HG02884 (cell line): Measurements from ENCODE around the gene DEXI.
A peak's percentile ranks its signal among the peaks of the same experiment; 100 is the strongest.
"Not testable (repeated sequence)": the region's sequence is repeated elsewhere in the genome, so short reads cannot be mapped to it uniquely, and the experiment has no call there.

ENCODE experiments used
- ATAC-seq: cut with Tn5 transposase; IDR thresholded peaks from one replicate; pipeline ENCODE4 v1.9.1; 2021; ENCODE audit warnings: mild to moderate bottlenecking, moderate library complexity; ENCODE audit not compliant: unreplicated experiment

Gene DEXI

DNA sequence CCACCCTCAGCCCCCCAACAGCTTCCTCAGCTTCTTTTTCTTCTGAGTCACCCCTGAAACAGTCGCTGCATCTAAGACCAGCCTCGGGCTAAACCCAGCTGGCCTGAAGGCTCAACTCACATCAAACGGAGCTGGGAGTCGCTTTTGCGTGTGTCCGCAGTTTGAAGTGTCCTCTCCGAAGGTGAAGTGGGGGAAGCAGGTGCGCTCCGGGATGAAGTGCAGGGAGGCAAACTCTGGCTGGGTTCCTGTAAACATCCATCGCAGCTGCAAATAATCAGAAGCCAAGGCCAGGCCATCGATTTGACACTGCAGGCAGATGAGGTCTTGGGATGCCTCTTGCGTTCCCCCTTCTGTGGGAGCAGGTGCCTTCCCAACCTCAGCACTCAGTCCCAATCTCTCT is 13.2 kb downstream of the DEXI start:
- not testable (repeated sequence) for ATAC-seq

DNA sequence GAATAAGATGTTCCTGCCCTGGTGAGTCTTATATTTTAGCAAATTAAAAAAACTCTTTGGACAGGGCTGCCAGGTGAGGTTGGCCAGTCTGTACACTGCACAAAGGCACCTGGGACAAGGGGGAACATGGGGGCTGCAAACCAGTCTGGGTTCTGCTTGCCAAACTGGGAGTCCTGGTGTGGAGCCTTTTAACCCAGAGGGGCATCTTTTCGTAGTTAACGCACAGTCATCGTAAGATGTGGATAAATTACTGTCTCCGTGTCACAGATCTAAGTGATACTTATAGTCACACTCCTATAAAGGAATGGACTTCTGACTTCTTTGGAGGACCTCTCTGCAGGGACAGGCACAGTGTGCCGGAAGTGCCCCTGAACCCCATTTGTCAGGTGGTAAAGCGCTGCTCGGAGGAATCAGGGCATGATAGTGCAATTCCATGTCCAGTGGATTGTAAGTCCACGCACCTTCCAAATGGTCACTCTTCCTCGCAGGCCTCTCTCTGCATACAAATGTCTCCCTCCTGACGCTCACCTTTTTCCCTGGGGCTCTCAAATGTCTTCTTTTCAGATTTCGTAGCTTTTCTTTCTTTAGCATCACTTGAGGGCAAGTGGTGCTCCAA is 14.7 kb downstream of the DEXI start:
- no peak for ATAC-seq

DNA sequence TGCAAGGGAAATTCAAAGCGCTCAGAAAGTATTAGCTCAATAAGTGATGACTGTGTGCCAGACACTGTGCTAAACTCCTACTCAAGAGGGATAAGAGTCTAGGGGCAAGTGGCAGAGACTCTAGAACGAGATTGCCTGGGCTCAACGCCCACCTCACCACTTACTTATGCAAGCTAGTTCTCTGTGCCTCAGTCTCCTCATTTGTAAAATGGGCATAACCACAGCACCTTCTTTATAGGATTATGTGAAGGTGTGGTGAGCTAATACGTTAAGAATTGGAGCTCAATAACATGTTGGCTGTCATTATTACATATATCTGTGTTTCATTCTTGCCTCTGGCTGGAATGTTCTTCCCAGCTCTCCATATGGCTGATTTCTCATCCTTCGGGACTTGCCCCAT is 15.4 kb downstream of the DEXI start:
- no peak for ATAC-seq

DNA sequence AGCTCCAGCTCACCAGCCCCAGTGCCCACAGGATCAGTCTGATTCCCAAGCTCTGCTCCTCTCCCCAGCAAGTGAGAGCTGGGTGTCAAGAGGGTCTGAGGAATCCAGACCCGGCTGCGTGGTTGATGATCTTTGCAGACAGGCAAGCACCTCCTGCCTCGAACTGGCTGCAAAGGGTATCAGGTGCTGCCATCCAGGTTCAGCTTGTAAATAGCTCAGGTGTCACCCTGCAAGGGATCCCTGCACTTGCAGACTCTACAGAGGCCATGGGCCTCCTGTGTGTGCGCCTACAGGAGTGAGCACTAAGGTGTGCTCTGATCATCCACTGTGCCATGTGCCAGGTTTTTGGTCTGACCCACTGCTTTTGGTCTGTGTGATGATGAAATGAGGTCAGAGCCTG is 16.2 kb downstream of the DEXI start:
- ATAC-seq = no peak

DNA sequence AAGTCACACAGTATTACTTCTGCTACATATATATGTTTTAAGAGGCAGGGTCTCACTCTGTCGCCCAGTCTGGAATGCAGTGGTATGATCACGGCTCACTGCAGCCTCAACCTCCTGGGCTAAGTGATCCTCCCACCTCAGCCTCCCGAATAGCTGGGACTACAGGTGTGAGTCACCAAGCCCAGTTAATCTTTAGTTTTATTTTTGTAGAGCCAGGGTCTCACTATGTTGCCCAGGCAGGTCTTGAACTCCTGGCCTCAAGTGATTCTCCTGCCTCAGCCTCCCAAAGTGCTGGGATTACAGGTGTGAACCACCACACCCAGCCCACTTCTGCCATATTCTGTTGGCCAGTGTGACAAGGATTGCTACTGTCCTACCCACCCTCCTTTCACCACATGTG is 17.0 kb downstream of the DEXI start:
- ATAC-seq = not testable (repeated sequence)

DNA sequence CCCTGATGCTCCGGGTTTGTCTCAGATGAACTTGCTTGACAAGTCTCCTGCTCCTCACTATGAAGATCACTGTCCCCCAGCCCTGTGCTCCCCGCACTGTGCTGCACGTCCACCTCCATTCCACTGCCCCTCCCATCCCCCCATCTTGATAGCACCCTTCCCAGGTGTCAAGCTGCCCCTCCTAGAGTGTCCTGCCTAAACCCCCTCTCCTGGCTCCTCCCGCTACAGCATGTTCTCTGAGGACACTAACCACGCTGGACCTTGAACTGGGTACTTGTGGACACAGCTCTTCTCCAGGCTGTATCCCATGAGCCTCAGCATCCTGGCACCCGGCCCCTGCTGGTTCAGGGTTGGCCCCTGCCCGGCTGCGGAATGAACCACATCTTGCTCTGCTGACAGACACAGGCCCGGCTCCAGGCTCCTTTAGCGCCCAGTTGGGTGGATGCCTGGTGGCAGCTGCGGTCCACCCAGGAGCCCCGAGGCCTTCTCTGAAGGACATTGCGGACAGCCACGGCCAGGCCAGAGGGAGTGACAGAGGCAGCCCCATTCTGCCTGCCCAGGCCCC is 18.5 kb downstream of the DEXI start:
- ATAC-seq = no peak

DNA sequence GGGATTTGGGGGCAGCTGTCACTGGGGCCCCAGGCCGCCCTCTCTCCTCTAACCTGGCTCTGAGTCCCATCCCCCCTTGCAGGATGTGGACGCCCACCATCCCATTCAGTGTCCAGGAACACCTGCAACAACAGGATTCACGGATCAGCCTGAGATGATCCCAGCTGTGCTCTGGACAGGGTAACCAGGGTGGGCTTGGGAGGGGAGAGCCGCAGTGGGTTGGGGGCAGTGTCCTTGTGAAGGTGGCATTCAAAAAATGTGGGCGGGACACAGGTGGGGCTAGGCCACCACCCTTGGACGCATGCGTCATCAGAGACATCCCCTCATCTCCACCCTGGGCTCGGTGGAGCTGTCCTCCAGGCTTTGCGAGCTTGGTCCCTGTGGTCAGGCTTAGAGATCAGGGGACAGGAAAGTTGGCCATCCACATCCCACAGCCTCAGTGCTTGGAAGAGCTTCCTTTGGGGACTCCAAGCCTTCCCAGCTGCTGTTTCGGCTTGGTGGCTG is 19.1 kb downstream of the DEXI start:
- ATAC-seq = no peak

DNA sequence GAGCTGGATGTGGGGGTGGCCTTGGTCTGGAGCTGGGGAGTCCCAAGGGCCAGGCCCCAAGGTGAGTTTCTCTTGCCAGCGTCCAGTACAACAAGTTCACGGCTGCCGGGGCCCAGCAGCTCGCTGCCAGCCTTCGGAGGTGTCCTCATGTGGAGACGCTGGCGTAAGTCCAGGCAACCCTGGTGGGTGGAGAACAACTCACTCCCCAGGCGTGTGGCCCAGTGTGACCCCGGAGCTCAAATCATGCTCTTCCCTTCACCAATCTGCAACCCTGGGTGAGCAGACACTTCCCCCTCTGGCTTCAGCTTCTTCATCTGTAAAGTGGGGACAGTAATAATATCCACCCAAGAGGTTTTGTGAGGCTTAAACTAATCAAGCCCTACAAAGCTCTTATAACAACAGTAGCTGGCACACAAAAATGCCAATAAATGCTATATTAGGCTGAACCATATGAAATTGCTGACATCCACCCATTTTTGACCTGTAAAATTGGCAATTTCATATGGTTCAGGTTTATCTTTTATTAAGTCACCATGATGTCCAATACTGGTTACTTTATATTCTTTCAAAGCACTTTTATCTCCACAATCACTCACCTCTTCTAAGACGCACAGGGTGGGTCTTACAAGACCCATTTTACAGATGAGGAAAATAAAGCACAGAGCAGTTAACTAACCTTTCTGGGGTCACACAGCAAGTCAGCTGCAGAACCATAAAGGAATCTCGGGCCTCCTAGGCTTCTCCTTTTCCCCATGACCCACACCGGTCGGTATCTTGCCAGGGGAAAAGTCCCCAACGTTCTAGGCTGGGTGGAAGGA is 19.7 kb downstream of the DEXI start:
- no peak for ATAC-seq

DNA sequence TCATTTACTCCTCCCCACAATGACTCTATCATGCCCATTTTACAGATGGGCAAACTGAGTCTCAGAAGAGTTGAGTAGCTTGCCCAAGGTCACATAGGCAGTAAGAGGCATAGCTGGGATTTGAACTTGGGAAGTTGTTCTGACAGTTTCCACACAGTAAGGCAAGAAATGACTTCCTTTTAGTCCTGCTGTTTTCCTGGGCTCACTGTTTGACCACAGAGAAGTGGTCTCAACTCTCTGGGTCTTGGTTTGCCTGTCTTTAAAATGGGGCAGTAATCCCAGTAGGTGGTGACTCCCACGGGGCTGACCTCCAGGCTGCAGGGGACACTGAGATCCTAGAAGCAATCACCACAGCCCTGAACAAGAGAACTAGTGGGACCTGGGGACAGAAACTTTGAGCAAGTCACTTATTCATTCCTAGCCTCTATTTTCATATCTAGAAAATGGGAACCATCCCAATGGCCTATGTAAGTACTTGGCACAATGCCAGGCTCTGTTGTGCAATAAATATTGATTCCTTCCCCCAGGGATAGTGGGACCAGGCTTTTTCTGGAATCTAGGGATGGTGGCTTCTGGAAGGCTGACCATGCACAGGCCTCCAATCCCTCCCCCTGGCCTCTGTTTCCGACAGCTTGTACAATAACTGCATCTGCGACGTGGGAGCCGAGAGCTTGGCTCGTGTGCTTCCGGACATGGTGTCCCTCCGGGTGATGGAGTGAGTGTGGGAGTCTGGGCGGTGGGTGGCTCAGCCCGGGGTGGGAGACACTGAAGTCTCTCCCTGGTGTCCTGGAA is 20.5 kb downstream of the DEXI start:
- ATAC-seq = no peak

DNA sequence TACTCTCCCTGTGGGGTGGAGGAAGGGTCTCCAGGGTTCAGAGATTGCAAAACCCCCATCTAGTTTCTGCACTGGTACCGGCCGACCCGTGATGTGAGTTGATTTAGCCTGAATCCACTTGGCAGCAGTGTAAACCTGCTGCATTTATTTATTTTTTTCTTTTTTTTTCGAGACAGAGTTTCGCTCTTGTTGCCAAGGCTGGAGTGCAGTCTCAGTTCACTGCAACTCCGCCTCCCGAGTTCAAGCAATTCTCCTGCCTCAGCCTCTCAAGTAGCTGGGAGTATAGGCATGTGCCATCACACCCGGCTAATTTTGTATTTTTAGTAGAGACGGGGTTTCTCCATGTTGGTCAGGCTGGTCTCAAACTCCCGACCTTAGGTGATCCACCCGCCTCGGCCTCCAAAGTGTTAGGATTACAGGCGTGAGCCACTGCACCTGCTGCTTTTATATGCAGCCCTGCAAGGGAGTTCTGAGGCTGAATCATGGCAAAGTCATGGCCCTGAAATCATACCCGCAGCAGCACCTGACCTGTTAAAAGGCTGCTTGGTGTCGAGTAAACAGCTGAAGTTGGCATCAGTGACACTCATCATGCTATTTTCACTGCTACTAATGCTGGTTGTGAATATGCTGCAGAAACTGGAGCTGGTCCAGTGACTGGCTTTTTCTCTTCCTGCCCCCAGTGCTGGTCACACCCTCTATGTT is 21.4 kb downstream of the DEXI start:
- ATAC-seq = no peak

DNA sequence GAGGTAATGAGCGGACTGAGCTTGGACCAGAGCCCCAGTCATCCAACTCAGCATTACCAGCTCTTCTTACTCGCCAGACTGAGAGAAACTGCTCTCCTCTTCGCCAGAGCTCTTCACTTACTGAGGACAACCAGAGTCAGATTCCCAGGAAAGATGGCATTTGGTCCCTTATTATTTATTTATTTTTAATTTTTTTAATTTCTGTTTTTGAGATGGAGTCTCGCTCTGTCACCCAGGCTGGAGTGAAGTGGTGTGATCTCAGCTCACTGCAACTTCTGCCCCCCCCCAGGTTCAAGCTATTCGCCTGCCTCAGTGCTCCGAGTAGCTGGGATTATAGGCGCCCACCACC is 23.3 kb downstream of the DEXI start:
- ATAC-seq = no peak

DNA sequence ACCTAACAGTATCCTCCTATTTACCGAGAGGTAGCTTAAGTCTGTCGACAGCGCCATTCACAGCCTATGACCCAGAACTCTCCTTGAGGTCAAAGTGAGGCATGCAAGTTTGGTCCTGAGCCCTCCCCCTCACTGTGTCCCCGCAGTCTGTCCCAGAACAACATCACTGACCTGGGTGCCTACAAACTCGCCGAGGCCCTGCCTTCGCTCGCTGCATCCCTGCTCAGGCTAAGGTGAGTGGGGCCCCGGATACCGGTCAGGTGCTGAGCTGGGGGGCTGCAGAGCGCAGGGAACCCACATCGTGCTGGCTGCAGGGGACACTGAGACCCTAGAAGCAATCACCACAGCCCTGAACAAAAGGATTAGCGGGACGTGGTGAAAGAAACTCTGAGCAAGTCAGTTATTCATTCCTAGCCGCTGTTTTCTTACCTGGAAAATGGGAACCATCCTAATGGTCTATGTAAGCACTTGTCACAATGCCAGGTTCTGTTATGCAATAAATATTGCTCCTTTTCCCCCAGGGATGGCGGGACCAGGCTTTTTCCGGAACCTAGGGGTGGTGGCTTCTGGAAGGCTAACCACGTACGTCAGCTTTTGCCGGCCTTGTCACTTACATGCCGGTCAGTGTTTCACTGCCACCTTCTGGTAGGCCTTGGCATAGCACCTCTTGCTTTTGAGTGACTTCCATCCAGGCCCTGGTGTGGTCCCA is 23.8 kb downstream of the DEXI start:
- ATAC-seq = no peak

DNA sequence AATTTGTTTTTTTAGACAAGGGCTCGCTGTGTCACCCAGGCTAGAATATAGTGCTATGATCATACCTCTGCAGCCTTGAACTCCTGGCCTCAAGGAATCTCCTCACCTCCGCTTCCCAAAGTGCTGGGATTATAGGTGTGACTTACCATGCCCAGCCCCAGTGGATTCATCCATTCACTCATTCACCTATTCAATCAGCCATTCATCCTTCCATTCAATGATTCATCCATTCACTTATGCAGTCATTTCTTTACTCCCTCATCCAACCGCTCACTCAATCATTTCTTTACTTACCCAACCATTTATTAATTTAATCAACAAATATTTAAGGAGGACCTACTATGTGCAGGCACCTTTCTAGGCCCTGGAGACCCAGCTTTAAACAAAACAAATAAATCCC is 25.7 kb downstream of the DEXI start:
- no peak for ATAC-seq

DNA sequence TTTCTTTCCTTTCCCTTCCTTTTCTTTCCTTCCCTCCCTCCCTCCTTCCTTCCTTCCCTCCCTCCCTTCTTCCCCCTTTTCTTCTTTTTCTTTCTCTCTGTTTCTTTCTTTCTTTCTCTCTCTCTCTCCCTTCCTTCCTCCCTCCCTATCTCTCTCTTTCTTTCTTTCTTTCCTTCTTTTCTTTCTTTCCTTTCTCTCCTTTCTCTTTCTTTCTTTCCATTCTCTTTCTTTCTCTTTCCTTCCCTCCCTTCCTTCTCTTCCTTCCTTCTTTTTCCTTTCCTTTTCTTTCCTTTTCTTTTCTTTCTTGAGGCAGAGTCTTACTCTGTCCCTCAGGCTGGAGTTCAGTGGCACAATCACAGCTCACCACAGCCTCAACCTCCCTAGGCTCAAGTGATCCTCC is 31.0 kb downstream of the DEXI start:
- no peak for ATAC-seq

DNA sequence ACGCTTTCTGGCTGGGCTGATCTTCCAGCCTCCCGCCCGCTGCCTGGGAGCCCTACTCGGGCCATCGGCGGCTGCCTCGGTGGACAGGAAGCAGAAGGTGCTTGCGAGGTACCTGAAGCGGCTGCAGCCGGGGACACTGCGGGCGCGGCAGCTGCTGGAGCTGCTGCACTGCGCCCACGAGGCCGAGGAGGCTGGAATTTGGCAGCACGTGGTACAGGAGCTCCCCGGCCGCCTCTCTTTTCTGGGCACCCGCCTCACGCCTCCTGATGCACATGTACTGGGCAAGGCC is 34.6 kb downstream of the DEXI start:
- ATAC-seq = no peak

DNA sequence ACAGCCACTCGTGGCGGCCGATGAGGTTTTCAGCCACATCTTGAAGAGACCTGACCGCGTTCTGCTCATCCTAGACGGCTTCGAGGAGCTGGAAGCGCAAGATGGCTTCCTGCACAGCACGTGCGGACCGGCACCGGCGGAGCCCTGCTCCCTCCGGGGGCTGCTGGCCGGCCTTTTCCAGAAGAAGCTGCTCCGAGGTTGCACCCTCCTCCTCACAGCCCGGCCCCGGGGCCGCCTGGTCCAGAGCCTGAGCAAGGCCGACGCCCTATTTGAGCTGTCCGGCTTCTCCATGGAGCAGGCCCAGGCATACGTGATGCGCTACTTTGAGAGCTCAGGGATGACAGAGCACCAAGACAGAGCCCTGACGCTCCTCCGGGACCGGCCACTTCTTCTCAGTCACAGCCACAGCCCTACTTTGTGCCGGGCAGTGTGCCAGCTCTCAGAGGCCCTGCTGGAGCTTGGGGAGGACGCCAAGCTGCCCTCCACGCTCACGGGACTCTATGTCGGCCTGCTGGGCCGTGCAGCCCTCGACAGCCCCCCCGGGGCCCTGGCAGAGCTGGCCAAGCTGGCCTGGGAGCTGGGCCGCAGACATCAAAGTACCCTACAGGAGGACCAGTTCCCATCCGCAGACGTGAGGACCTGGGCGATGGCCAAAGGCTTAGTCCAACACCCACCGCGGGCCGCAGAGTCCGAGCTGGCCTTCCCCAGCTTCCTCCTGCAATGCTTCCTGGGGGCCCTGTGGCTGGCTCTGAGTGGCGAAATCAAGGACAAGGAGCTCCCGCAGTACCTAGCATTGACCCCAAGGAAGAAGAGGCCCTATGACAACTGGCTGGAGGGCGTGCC is 35.1 kb downstream of the DEXI start:
- ATAC-seq = no peak

DNA sequence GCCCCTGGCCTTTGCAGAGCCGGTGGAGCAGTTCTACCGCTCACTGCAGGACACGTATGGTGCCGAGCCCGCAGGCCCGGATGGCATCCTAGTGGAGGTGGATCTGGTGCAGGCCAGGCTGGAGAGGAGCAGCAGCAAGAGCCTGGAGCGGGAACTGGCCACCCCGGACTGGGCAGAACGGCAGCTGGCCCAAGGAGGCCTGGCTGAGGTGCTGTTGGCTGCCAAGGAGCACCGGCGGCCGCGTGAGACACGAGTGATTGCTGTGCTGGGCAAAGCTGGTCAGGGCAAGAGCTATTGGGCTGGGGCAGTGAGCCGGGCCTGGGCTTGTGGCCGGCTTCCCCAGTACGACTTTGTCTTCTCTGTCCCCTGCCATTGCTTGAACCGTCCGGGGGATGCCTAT is 35.8 kb downstream of the DEXI start:
- no peak for ATAC-seq

DNA sequence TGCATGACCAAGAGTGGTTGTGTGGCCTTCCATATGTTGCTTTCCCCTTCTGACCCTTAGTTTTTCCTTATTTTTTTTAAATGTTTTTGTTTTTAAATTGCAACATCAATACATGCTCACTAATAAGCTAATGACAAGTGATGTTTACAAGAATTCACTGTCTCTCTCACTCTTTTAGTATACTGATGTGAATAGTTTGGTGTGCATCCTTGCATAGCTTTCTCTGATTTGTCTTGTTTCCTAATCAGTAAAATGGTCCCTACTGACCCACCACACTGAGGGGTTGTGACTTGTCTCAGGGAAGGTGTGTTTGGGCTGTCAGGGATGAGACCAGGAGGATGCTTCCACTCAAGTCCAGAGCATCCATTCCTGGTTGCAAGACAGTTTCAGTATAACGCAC is 39.3 kb downstream of the DEXI start:
- no peak for ATAC-seq

DNA sequence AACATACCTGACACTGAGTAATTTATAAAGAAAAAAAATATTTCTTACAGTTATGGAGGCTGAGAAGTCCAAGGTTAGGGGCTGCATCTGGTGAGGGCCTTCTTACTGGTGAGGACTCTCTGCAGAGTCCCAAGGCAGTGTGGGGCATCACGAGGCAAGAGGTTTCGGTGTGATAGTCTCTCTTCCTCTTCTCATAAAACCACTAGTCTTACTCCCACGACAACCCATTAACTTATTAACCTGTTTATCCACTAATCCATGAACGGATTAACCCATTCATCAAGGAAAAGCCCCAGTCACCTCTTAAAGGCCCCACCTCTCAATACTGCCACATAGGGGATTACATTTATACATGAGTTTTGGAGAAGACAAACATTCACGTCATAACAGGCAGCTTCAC is 45.1 kb downstream of the DEXI start:
- ATAC-seq = peak; percentile 59

DNA sequence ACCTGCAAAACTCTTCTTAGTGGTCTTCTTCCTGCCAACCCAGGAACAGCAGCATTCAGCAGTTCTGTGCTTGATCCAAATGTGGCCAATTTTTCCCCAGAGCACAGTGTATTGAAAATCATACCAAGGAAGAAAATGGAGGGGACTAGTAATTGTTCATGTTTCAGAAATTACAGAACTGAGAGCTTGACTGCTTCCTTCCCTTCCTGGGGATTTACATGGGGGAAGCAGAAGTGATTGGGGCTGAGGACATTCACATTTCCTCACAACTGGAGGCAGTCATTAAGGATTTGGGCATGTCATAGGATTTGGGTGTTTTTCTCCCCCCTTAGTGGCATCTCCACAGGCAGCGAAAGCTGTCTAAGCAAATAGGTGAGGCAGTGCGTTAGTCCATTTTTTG is 45.5 kb downstream of the DEXI start:
- ATAC-seq = no peak
